Progenitor cell of endocrine pancreas (in vitro differentiated cells): Measurements from ENCODE around the gene DUOX2. TPM values are rescaled to one million over a fixed set of nuclear protein-coding genes. Genes with fewer than 3 reads are reported as not detected.

ENCODE experiments used
- DNase-seq: peaks from one replicate; pipeline ENCODE4 v3.0.0; 2021; ENCODE audit warnings: low spot score; ENCODE audit not compliant: unreplicated experiment
- H3K27ac Mint-ChIP-seq: 2 replicates; pipeline ENCODE4 v1.8.0; 2021; ENCODE audit warnings: mild to moderate bottlenecking, moderate library complexity, mixed read lengths
- H3K27me3 Mint-ChIP-seq: 2 replicates; pipeline ENCODE4 v1.8.0; 2021; ENCODE audit warnings: mixed read lengths
- H3K36me3 Mint-ChIP-seq: 2 replicates; pipeline ENCODE4 v1.8.0; 2022; ENCODE audit warnings: mixed read lengths; ENCODE audit not compliant: insufficient read depth
- H3K4me1 Mint-ChIP-seq: 2 replicates; pipeline ENCODE4 v1.8.0; 2021; ENCODE audit warnings: low read depth, mixed read lengths
- H3K4me3 Mint-ChIP-seq: 2 replicates; pipeline ENCODE4 v1.8.0; 2021; ENCODE audit warnings: low read depth, mild to moderate bottlenecking, moderate library complexity, mixed read lengths
- H3K9me3 Mint-ChIP-seq: 2 replicates; pipeline ENCODE4 v1.8.0; 2021; ENCODE audit warnings: low read depth, mixed read lengths
- total RNA-seq: library from RNA; stranded (reverse); gene quantifications from 2 replicates; pipeline ENCODE4 v1.2.1, GENCODE V29; 2021
- TF ChIP-seq, protein P1 (sequence below): fragments of 200-600 bp; sonication (generic); IDR thresholded peaks from one replicate; pipeline ENCODE4 v1.5.0; 2021; ENCODE audit warnings: antibody characterized with exemption, mild to moderate bottlenecking; ENCODE audit not compliant: unreplicated experiment

DUOX2 gene
- total RNA-seq, 1 donor from 2014 or later = 0.53 TPM

DNA sequence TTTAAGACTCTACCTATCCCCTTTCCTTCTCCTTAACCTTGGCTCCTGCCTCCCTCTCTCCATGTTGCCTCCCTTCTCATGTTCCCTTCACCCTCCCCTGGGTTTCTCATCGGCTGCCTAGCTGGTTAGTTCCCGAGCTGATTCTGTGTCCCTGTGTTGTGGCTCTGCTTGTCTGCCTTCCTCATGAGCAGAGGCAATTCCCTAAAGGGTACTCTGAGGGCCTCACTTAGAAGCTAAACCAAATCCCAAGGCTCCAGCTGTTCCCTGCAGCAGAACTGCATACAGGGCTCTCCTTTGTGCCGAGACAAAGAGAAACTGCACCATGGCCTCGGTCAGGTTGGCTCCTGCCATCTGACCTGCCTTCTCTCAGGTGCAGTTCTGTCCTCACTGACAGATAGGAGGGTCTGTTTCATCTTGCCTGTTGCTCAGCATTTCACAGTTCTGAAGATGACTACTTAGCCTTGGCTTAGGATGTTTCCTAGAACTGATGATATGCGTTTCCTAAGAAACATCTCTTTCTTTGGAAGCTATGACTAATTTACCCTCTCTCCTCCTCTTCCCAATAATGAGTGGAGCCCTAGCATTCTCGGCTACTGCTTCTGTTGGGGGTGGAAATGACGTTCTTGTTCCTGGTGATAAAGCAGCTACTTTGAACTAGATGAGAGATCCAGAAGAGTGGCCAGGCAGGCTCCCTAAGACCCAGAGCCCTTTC is 42.9 kb upstream of the DUOX2 start:
- H3K9me3 Mint-ChIP-seq = no peaks in the 10 kb centered on the region
- H3K27ac Mint-ChIP-seq = no peak overlapping the region
- DNase-seq = no peak
- peaks cover 19% of the 10 kb centered on the region for H3K27me3 Mint-ChIP-seq
- no peak overlapping the region for H3K4me3 Mint-ChIP-seq
- H3K36me3 Mint-ChIP-seq = peaks cover 8% of the 10 kb centered on the region
- H3K4me1 Mint-ChIP-seq = peaks cover 2% of the 10 kb centered on the region
- TF ChIP-seq, protein P1, sequence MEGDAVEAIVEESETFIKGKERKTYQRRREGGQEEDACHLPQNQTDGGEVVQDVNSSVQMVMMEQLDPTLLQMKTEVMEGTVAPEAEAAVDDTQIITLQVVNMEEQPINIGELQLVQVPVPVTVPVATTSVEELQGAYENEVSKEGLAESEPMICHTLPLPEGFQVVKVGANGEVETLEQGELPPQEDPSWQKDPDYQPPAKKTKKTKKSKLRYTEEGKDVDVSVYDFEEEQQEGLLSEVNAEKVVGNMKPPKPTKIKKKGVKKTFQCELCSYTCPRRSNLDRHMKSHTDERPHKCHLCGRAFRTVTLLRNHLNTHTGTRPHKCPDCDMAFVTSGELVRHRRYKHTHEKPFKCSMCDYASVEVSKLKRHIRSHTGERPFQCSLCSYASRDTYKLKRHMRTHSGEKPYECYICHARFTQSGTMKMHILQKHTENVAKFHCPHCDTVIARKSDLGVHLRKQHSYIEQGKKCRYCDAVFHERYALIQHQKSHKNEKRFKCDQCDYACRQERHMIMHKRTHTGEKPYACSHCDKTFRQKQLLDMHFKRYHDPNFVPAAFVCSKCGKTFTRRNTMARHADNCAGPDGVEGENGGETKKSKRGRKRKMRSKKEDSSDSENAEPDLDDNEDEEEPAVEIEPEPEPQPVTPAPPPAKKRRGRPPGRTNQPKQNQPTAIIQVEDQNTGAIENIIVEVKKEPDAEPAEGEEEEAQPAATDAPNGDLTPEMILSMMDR = no peak

DNA sequence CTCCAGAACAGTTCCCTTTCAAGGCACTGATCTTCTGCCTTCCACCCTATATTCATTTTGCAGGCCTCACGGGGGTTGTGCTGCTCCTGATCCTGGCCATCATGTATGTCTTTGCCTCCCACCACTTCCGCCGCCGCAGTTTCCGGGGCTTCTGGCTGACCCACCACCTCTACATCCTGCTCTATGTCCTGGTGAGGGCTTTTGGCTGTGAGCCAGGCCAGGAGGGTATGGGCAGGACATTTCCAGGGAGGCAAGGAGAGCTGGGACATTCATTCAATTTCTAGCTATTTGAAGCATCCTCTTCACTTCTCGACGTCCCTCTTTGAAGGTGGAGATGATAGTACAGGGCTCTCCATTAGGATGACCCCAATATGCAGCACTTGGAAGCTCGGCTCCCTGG is 41.8 kb upstream of the DUOX2 start:
- Mint-ChIP-seq H3K4me1 (peaks cover 2% of the 10 kb centered on the region), H3K27me3 (peaks cover 23% of the 10 kb centered on the region), H3K27ac (no peak overlapping the region), H3K4me3 (no peak overlapping the region), H3K36me3 (peaks cover 8% of the 10 kb centered on the region), H3K9me3 (no peaks in the 10 kb centered on the region)
- no peak for DNase-seq
- TF ChIP-seq, protein P1 = no peak

DNA sequence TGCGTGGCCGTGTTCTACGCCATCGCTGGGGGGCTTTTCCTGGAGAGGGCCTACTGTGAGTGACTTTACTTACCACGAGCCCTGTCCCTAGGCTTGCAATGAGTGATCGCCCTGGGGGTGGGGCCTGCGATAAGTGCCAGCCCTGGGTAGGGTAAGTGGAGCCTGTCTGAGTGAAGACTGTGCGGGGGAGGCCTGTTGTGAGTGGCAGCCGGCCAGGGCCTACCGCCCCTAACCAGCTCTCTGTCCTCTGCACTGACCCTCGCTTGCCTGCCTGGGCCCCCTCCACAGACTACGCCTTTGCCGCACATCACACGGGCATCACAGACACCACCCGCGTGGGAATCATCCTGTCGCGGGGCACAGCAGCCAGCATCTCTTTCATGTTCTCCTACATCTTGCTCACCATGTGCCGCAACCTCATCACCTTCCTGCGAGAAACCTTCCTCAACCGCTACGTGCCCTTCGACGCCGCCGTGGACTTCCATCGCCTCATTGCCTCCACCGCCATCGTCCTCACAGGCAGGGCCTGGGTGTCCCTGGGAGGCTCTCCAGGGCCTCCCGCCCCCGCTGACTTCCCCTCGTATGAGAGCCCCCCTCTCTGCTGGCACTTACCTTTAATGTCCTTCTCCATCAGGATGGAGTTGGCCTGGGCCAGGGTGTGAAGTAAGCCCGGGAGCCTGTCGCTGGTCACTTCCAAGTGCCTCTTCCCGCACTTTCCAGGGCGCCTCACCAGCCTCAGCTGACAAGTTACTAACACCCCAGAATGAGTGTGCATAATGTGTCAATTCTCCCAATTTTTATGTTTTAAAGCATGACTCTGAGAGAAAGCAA is 38.2 kb upstream of the DUOX2 start:
- DNase-seq = no peak
- H3K36me3 Mint-ChIP-seq = peaks cover 8% of the 10 kb centered on the region
- H3K4me3 Mint-ChIP-seq = no peak overlapping the region
- peaks cover 12% of the 10 kb centered on the region for H3K27me3 Mint-ChIP-seq
- H3K9me3 Mint-ChIP-seq = no peaks in the 10 kb centered on the region
- H3K27ac Mint-ChIP-seq = peak overlapping the region; percentile 19
- peaks cover 3% of the 10 kb centered on the region for H3K4me1 Mint-ChIP-seq
- TF ChIP-seq, protein P1 = no peak

DNA sequence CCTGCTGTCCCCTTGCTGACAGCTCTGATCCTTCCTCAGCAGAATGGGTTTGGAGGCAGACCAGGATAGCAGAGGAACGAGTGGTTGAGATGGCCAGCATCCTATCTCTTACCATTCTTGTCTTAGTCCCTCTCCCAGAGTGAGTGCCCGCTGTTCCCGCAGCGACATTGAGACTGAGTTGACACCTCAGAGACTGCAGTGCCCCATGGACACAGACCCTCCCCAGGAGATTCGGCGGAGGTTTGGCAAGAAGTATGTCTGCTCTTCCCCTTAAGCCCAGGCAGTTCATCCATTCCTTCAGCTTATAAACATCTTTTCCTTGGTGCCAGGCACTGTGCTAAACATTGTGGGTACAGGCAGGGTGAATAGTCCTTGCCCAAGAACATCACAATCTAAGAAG is 37.0 kb upstream of the DUOX2 start:
- peaks cover 14% of the 10 kb centered on the region for H3K27me3 Mint-ChIP-seq
- no peak for DNase-seq
- H3K27ac Mint-ChIP-seq = no peak overlapping the region
- H3K36me3 Mint-ChIP-seq = peaks cover 7% of the 10 kb centered on the region
- H3K4me3 Mint-ChIP-seq = no peak overlapping the region
- TF ChIP-seq, protein P1 = no peak
- H3K9me3 Mint-ChIP-seq = no peaks in the 10 kb centered on the region
- peaks cover 3% of the 10 kb centered on the region for H3K4me1 Mint-ChIP-seq

DNA sequence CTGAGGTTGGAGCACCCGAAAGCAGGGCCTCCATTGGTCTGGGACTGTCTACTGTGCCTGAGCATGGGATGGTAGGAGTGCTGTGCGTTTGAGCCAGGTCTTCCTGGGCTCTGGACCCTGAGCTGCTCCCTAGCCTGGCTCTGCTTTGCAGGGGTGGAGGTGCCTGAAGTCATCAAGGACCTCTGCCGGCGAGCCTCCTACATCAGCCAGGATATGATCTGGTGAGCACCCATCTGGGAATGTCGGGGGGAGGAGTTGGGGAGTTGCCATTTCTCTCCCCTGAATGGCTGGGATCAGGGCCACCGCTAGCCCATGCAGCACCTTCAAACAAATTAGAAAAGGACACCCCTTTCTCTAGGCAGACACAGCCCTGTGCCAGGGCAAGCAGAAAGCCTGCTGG is 36.5 kb upstream of the DUOX2 start:
- no peak for DNase-seq
- Mint-ChIP-seq H3K27me3 (peaks cover 16% of the 10 kb centered on the region), H3K9me3 (no peaks in the 10 kb centered on the region), H3K4me3 (no peak overlapping the region), H3K4me1 (peaks cover 3% of the 10 kb centered on the region), H3K36me3 (peaks cover 7% of the 10 kb centered on the region), H3K27ac (no peak overlapping the region)
- TF ChIP-seq, protein P1 = no peak
